KG1 (cell line): ENCODE data around the gene GPN2.

Experiments used
- DNase-seq: peaks from one replicate; lab custom pipeline; 2025; lab: John Stamatoyannopoulos, UW

The GPN2 gene

GRCh38 chr1:26889551-26890466 is at the start of gene GPN2:
Gene GPN2 (minus strand): TSS chr1:26890283. CDS start chr1:26890096, 187 bp downstream.
- peak; percentile 52 for DNase-seq

- no peak for DNase-seq
Measured at GRCh38 chr1:26938659-26939025, 48.6 kb upstream of the GPN2 start.

GRCh38 chr1:26938004-26938658 is 48.0 kb upstream of the GPN2 start:
- DNase-seq = no peak

GRCh38 chr1:26936823-26937222 is 46.7 kb upstream of the GPN2 start:
- no peak for DNase-seq

GRCh38 chr1:26932531-26932930 is 42.4 kb upstream of the GPN2 start:
- DNase-seq = no peak

GRCh38 chr1:26923711-26924110 is 33.6 kb upstream of the GPN2 start:
- DNase-seq = no peak

GRCh38 chr1:26922901-26923300 is 32.8 kb upstream of the GPN2 start:
- no peak for DNase-seq

- DNase-seq = no peak
Measured at GRCh38 chr1:26922431-26922729, 32.3 kb upstream of the GPN2 start.

GRCh38 chr1:26921540-26922430 is 31.7 kb upstream of the GPN2 start, which contains the start of gene NUDC:
Gene NUDC (plus strand): TSS chr1:26921743. CDS start chr1:26921849, 106 bp downstream.
- peak; percentile 97 for DNase-seq

GRCh38 chr1:26921126-26921539 is 31.1 kb upstream of the GPN2 start:
- no peak for DNase-seq

- no peak for DNase-seq
Measured at GRCh38 chr1:26915204-26915842, 25.2 kb upstream of the GPN2 start.

- no peak for DNase-seq
Measured at GRCh38 chr1:26913754-26914619, 23.9 kb upstream of the GPN2 start, which contains the start of gene NR0B2. Gene NR0B2 (minus strand): TSS chr1:26913975. CDS start chr1:26913940, 35 bp downstream.

GRCh38 chr1:26913389-26913753 is 23.3 kb upstream of the GPN2 start:
- DNase-seq = no peak

- no peak for DNase-seq
Measured at GRCh38 chr1:26912147-26912490, 22.0 kb upstream of the GPN2 start.

- no peak for DNase-seq
Measured at GRCh38 chr1:26911399-26912146, 21.5 kb upstream of the GPN2 start.

- DNase-seq = no peak
Measured at GRCh38 chr1:26910343-26911160, 20.5 kb upstream of the GPN2 start.

GRCh38 chr1:26909951-26910342 is 19.9 kb upstream of the GPN2 start:
- no peak for DNase-seq

GRCh38 chr1:26907071-26907917 is 17.2 kb upstream of the GPN2 start:
- DNase-seq = no peak
